ENCODE measurements around the gene BCKDK. TPM values are rescaled to one million over a fixed set of nuclear protein-coding genes. Genes with fewer than 3 reads are reported as not detected.

The BCKDK gene
- total and polyA plus RNA-seq, 2 of the 8 experiments (the other 6 are each of a cell fraction or from before 2014, with no cell fraction given): 49.6 to 77.1 TPM

- TF ChIP-seq CHD7 (IDR thresholded peaks at IDR 0.05; ENCODE audit: insufficient replicate concordance, low read length): no peak
- peak in 1 of 3 experiments; percentile 4; a peak in 1 of 4 replicates for TF ChIP-seq CTCF (IDR thresholded peaks at IDR 0.05; ENCODE audit: control extremely low read depth in 1 of 3, insufficient read depth in 1 of 3, low read depth in 1 of 3, low read length in 3 of 3)
- no peak for TF ChIP-seq RNF2 (IDR thresholded peaks at IDR 0.05; ENCODE audit: borderline replicate concordance, low read depth, low read length, missing control alignments, poor library complexity, severe bottlenecking)
- no peak for TF ChIP-seq NANOG (IDR thresholded peaks at IDR 0.05; ENCODE audit: insufficient read depth, low read depth, low read length, poor library complexity, severe bottlenecking)
- TF ChIP-seq SIN3A (conservative IDR thresholded peaks at IDR 0.05 in 1 of 2, IDR thresholded peaks at IDR 0.05 in 1 of 2; ENCODE audit: low read depth in 1 of 2, low read length in 2 of 2): peak; percentile 45 to 69; a peak in 1 of 4 replicates
These were observed 9.4 kb downstream of the BCKDK start, which contains the start of gene KAT8 (continued) for GRCh38 chr16:31117384-31118222.
